ENCODE data around the gene EDC3.

GRCh38 chr15:74742422-74742821 is 46.6 kb upstream of the EDC3 start:
- TF ChIP-seq CTCF (conservative IDR thresholded peaks at IDR 0.05; ENCODE audit: low read depth, low read length) (no peak), EZH2 (IDR thresholded peaks at IDR 0.05; ENCODE audit: borderline replicate concordance, low read depth, low read length, poor library complexity, severe bottlenecking) (no peak)

Measured in A673 (cell line).